ENCODE results near the gene TUSC2.

The TUSC2 gene

GRCh38 chr3:50354186-50354764, 26.3 kb upstream of the TUSC2 start:
- no peak for DNase-seq

DNA sequence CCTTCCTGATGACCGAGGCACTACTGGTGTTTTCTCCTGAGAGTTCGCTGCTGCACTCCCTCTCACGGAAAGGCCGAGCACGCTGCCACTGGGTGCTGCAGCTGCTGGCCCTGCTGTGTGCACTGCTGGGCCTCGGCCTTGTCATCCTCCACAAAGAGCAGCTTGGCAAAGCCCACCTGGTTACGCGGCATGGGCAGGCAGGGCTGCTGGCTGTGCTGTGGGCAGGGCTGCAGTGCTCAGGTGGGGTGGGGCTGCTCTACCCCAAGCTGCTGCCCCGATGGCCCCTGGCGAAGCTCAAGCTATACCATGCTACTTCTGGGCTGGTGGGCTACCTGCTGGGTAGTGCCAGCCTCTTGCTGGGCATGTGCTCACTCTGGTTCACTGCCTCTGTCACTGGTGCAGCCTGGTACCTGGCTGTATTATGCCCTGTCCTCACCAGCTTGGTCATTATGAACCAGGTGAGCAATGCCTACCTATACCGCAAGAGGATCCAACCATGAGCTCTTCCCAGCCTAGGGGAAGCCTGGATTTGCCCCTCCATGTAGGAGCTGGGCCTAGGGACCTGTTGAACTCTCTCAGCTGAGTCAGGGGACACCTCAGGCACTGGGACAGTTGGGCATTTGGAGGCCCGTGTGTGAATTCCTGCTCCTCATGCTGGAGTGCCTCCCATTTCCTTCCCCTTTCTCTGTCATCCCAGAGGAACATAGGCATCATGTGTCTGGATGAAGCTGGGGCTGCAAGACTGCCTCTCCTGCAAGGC, 25.4 kb upstream of the TUSC2 start:
- DNase-seq: no peak

GRCh38 chr3:50352781-50353180, 24.8 kb upstream of the TUSC2 start:
- no peak for DNase-seq

DNA sequence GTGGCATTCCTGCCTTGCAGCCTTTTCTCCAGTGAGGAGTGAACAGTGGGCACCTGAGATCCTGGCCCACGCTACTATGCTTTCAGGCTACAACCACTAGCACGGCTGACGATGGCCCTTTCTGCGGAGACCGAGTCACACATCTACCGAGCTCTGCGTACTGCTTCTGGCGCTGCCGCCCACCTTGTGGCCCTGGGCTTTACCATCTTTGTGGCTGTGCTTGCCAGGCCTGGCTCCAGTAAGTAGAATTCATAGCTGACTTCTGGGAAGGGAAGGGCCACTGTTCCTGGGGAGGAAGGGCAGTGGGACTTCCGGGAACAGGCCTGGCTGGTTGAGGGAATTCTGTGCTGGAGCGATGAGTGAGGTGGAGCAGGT, 23.3 kb upstream of the TUSC2 start:
- DNase-seq: no peak

GRCh38 chr3:50350527-50351322, 22.7 kb upstream of the TUSC2 start, which contains the start of the genes CYB561D2 and NPRL2:
CYB561D2 (plus strand) TSS chr3:50350862; CDS start chr3:50351434, 572 bp downstream.
NPRL2 (minus strand) TSS chr3:50350775; CDS start chr3:50350652, 123 bp downstream.
- peak; percentile 69 for DNase-seq

DNA sequence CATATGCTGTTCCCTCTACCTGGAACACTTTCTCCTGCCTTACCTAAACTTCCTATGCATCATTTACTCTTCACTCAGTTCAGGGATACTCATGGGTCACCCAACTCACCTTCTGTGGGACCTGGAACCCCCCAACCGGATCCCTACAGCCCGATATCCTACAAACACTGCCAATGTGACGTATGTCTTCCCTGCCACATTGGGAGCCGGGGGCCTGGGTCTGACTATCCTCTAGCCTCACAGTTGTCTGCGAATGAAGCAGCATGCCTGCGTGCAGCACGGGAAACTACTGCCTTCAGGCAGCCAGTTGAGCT, 22.1 kb upstream of the TUSC2 start:
- DNase-seq: no peak

- peak; percentile 37 for DNase-seq
These were observed 19.3 kb upstream of the TUSC2 start for GRCh38 chr3:50347187-50347813.

- peak; percentile 39 for DNase-seq
These were observed 17.7 kb upstream of the TUSC2 start, which contains the start of gene ZMYND10 for GRCh38 chr3:50345586-50346234. ZMYND10 (minus strand) TSS chr3:50345732; CDS start chr3:50345579, 153 bp downstream.

- DNase-seq: no peak
These were observed 17.0 kb upstream of the TUSC2 start for GRCh38 chr3:50345008-50345407.

DNA sequence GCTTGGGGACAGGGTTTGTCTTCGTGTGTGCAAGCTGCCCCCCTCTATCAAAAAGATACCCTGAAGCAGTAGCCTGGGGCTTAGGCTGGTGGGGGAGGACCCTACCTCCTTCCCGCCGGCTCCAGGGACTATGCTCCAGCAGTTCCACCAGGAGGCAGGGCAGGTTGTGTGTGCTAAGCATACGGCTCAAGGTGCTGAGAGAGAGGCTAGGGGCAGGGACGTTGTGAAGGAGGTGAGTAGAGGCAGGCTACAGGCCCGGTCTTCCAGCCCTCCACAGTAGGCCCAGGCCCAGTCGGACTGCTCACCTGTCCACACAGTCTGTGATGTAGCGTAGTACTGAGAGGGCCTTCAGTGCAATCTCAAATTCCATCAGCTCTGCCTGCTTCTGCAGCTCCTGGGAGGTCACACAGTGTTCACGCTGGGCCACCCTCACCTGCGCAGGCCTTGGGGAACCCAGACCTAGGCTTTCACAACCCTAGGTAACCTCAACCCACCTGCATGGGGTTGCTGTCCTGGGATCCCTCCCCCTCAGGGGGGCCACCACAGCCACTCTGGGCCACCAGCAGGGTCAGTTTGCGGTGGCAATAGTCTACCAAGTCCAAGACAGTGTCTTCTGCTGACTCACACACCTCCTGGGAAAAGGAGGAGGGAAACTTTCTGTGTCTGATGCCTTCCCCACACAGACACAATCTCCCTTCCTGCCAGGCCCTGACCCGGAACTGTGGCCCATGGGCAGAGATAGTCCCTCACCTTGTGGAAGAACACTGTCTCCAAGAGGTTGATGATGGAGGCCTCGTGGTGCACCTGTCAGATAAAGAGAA, 15.0 kb upstream of the TUSC2 start:
- no peak for DNase-seq

- no peak for DNase-seq
These were observed 14.1 kb upstream of the TUSC2 start for GRCh38 chr3:50341996-50342650.

DNA sequence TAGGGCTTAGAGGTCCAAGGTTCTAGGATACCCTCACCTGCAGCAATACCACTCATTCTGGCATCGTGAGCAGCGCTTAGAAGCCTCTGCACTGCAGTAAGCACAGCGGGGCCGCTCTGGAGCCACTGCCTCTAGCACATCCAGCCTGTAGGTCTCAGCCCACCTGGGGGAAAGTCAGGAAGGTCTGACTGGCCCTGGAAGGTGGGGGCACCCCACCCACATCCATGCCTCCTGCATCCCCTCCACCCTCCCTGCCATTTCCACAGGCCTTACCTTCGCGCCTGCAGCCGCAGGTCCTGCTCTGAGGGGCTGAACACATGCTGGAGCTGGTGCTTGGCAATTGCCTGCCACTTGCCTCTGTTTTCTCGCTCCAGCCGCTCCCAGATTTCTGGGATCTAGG, 13.5 kb upstream of the TUSC2 start:
- DNase-seq: no peak

GRCh38 chr3:50340448-50341329, 12.7 kb upstream of the TUSC2 start, which contains the start of gene RASSF1:
RASSF1 (minus strand) TSS chr3:50340836; CDS start chr3:50340805, 31 bp downstream.
- DNase-seq: no peak

- DNase-seq: no peak
These were observed 12.1 kb upstream of the TUSC2 start for GRCh38 chr3:50340147-50340447.

GRCh38 chr3:50339485-50340146, 11.6 kb upstream of the TUSC2 start:
- DNase-seq: no peak

DNA sequence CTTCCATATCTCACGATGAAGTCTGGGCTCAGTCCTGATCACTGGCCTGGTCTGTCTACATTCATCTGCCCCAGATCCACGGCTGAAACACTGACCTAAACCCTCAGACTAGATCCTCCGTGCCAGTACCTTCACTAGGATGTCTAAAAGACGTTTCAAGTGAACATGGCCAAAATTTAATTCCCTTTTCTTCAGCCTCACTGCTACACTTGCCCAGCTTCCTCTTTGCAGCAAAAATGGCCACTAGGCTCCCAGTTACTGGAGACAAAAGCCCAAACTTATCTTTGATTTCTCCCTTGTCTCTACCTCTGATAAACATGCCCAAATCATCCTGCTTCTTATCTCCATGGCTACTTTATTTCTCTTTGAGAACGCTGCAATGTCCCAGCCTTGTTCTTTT, 10.9 kb upstream of the TUSC2 start:
- no peak for DNase-seq

GRCh38 chr3:50337175-50337861, 9.3 kb upstream of the TUSC2 start:
- peak; percentile 88 for DNase-seq

- no peak for DNase-seq
These were observed 8.6 kb upstream of the TUSC2 start for GRCh38 chr3:50336452-50337174.
